Fibroblast of mammary gland (primary cell): ENCODE results near the gene TBC1D12.

ENCODE experiments used
- DNase-seq: peaks from one replicate; pipeline ENCODE4 v3.0.0-alpha.2; 2010; ENCODE audit warnings: low read depth
- H3K4me3 ChIP-seq: 2 replicates; pipeline ENCODE4 v1.5.1; 2011; ENCODE audit warnings: low read depth, mild to moderate bottlenecking, low read length, moderate library complexity; ENCODE audit not compliant: control insufficient read depth
- CTCF ChIP-seq: conservative IDR thresholded peaks from 2 replicates; pipeline ENCODE4 v1.5.1; 2011; ENCODE audit warnings: low read depth, low read length, inconsistent platforms; ENCODE audit not compliant: control insufficient read depth, insufficient read depth

Gene TBC1D12

GRCh38 chr10:94405406-94405805, 3.1 kb downstream of the TBC1D12 start:
- TF ChIP-seq CTCF: no peak
- no peak overlapping the region for H3K4me3 ChIP-seq
- no peak for DNase-seq

- peak; percentile 6 for DNase-seq
- no peak for TF ChIP-seq CTCF
- H3K4me3 ChIP-seq: no peak overlapping the region
Observed at GRCh38 chr10:94407668-94408067, 5.3 kb downstream of the TBC1D12 start.

GRCh38 chr10:94409021-94409657, 6.8 kb downstream of the TBC1D12 start:
- DNase-seq: no peak
- TF ChIP-seq CTCF: no peak
- no peak overlapping the region for H3K4me3 ChIP-seq

GRCh38 chr10:94411304-94411703, 9.0 kb downstream of the TBC1D12 start:
- no peak for TF ChIP-seq CTCF
- no peak for DNase-seq
- H3K4me3 ChIP-seq: no peak overlapping the region

- H3K4me3 ChIP-seq: no peak overlapping the region
- peak; percentile 6 for DNase-seq
- TF ChIP-seq CTCF: no peak
Observed at GRCh38 chr10:94412449-94412848, 10.1 kb downstream of the TBC1D12 start.

- DNase-seq: no peak
- no peak overlapping the region for H3K4me3 ChIP-seq
- TF ChIP-seq CTCF: no peak
Observed at GRCh38 chr10:94413361-94413760, 11.0 kb downstream of the TBC1D12 start.

GRCh38 chr10:94416896-94417295, 14.6 kb downstream of the TBC1D12 start:
- no peak for TF ChIP-seq CTCF
- H3K4me3 ChIP-seq: no peak overlapping the region
- no peak for DNase-seq
